K562 (cell line): ENCODE data around the gene GGA2. TPM values are rescaled to one million over a fixed set of nuclear protein-coding genes. Genes with fewer than 3 reads are reported as not detected.

ENCODE experiments used
- CBFA2T3 ChIP-seq: fragments of 450-650 bp; IDR thresholded peaks from 2 replicates; pipeline ENCODE4 v1.6.1; 2017
- E2F3 ChIP-seq: fragments of 250-450 bp; sonication (Bioruptor Pico); IDR thresholded peaks from 2 replicates; pipeline ENCODE4 v1.4.0; 2020; ENCODE audit warnings: mild to moderate bottlenecking
- FOXA1 ChIP-seq: fragments of 450-650 bp; IDR thresholded peaks from 2 replicates; pipeline ENCODE4 v1.6.1; 2016; ENCODE audit warnings: mild to moderate bottlenecking, borderline replicate concordance
- HMGN3 ChIP-seq: IDR thresholded peaks from 2 replicates; pipeline ENCODE4 v1.6.1; 2011; ENCODE audit warnings: borderline replicate concordance, low read depth, mild to moderate bottlenecking, mixed read lengths, low read length; ENCODE audit not compliant: insufficient read length; ENCODE audit errors: extremely low read depth
- MTA2 ChIP-seq: fragments of 450-650 bp; IDR thresholded peaks from 2 replicates; pipeline ENCODE4 v1.6.1; 2016; ENCODE audit warnings: low read depth
- MXI1 ChIP-seq: IDR thresholded peaks from 2 replicates; pipeline ENCODE4 v1.6.1; 2011; ENCODE audit warnings: low read depth, mild to moderate bottlenecking, improper control_type of control experiment, low read length
- NRF1 ChIP-seq, 2 experiments: fragments of 450-650 bp; IDR thresholded peaks in 1 of 2; conservative IDR thresholded peaks in 1 of 2; 2 replicates each; pipeline ENCODE4 v1.6.1; 2014; ENCODE audit warnings: mild to moderate bottlenecking in 2 of 2
- POU5F1 ChIP-seq: fragments of 150-350 bp; IDR thresholded peaks from 2 replicates; pipeline ENCODE4 v1.6.1; 2014; ENCODE audit warnings: borderline replicate concordance, low read length, low read depth, mild to moderate bottlenecking; ENCODE audit not compliant: partially characterized antibody
- RBM25 ChIP-seq: fragments of 200-400 bp; formaldehyde crosslinking; IDR thresholded peaks from 2 replicates; pipeline ENCODE4 v1.6.1; 2018; ENCODE audit warnings: low read length, low read depth, moderate library complexity; ENCODE audit not compliant: severe bottlenecking
- THRAP3 ChIP-seq: fragments of 450-650 bp; IDR thresholded peaks from 2 replicates; pipeline ENCODE4 v1.6.1; 2016; ENCODE audit warnings: mild to moderate bottlenecking, inconsistent platforms, borderline replicate concordance
- U2AF1 ChIP-seq: fragments of 200-400 bp; formaldehyde crosslinking; optimal IDR thresholded peaks from 2 replicates; pipeline ENCODE3; 2017; ENCODE audit warnings: mild to moderate bottlenecking, low read depth, low read length, moderate library complexity
- ZNF3 ChIP-seq: fragments of 250-450 bp; sonication (Bioruptor Pico); IDR thresholded peaks from 2 replicates; pipeline ENCODE4 v1.5.0; 2021; ENCODE audit warnings: mild to moderate bottlenecking, moderate library complexity
- ZNF75A ChIP-seq: fragments of 450-650 bp; formaldehyde crosslinking; IDR thresholded peaks from 2 replicates; pipeline ENCODE4 v1.4.0; 2020; ENCODE audit warnings: mild to moderate bottlenecking
- polyA plus RNA-seq, 8 experiments: library from polyadenylated mRNA; depleted of rRNA in 4 of 8; stranded (reverse) in 5 of 8; unstranded in 3 of 8; fragments of >200 nt; fragmentation: Nextera tagmentation in 2 of 8; fragmentation: Illumina TruSeq in 1 of 8; extraction: Ambion mirVana in 2 of 8; extraction: Trizol in 1 of 8; gene quantifications; 2 replicates each; pipeline versions ENCODE4 v1.2.1 to v1.2.3, GENCODE V29; 2011 to 2014; ENCODE audit warnings: inconsistent platforms in 1 of 8, missing spikeins in 1 of 8
- total RNA-seq, 7 experiments: library from RNA; depleted of rRNA in 6 of 7; stranded (reverse); fragments of >200 nt in 6 of 7; fragmentation: Illumina TruSeq in 2 of 7; extraction: Trizol in 2 of 7; gene quantifications; 2 replicates each; pipeline versions ENCODE4 v1.2.1 to v1.2.3, GENCODE V29; 2011 to 2021; ENCODE audit warnings: low replicate concordance in 1 of 7
- TF ChIP-seq, protein P1 (sequence below): sonication (generic); formaldehyde crosslinking; IDR thresholded peaks from 2 replicates; pipeline ENCODE4 v1.5.0; 2020; ENCODE audit warnings: missing genetic modification reagents
- TF ChIP-seq, protein P2 (sequence below): fragments of 250-450 bp; sonication (Bioruptor Pico); IDR thresholded peaks from 2 replicates; pipeline ENCODE4 v1.5.1; 2021; ENCODE audit warnings: mild to moderate bottlenecking
- TF ChIP-seq, protein P3 (sequence below), 2 experiments: fragments of 250-450 bp in 1 of 2; fragments of 450-650 bp in 1 of 2; sonication (Bioruptor Pico) in 1 of 2; IDR thresholded peaks; 2 replicates each; pipeline versions ENCODE4 v1.6.1 to v1.8.0; 2016 to 2021; ENCODE audit warnings: mild to moderate bottlenecking in 2 of 2, moderate library complexity in 2 of 2, missing compliant biosample characterization in 1 of 2, missing genetic modification characterization in 1 of 2
- TF ChIP-seq, protein P4 (sequence below): fragments of 250-450 bp; sonication (Bioruptor Pico); IDR thresholded peaks from 2 replicates; pipeline ENCODE4 v1.5.0; 2022; ENCODE audit warnings: mild to moderate bottlenecking
- TF ChIP-seq, protein P5 (sequence below): sonication (generic); formaldehyde crosslinking; IDR thresholded peaks from 2 replicates; pipeline ENCODE4 v1.8.1; 2022; ENCODE audit warnings: missing genetic modification reagents
- TF ChIP-seq, protein P6 (sequence below): fragments of 250-450 bp; sonication (Bioruptor Pico); IDR thresholded peaks from 2 replicates; pipeline ENCODE4 v1.8.0; 2021; ENCODE audit warnings: moderate library complexity, mild to moderate bottlenecking, inconsistent platforms

The GGA2 gene
- total and polyA plus RNA-seq, 9 of the 15 experiments (the other 6 are each of a cell fraction or from before 2014, with no cell fraction given) = 11.9 to 133 (median 66.3) TPM

DNA sequence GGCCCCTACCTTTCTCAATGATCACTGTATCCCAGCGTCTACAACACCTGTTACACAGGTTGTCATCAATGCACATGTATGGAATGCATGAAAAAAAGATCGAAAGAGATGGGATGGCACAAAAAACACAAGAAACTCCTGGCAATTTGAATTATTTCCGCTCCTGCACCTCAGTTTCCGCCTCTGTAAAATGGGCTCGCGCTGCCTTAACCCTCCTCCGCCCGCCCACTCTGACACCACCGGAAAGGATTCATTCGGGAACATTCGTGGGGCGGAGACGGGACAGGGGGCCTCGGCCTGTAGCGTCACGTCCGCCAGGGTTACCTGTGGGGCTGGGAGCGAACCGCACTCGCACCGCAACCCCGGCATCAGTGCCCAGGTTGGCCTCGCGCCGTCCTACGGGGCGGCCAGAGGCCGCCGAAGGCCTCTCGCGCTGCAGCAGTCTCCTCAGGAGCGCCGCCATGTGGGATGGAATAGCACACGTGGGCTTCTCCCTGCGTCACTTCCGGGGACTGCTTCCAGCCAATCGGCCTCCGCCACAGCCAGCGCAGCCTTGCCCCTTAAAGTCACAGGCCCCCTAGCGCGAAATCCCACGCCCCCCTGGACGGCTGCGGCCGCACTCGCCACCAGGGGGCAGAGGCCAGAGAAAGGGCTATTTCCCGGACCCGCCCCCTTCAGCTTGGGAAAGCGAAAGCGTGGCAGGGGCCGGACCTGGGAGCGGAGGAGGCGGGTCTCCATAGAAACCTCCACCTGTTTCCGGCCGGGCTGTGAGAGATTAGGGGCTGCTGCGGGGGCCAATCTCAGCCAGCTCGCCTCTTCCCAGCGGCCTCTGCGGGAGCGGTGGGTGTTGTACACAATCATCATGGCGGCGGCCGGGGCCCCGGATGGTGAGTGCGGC, 46.8 kb upstream of the GGA2 start, which contains the start of the genes EARS2 and UBFD1 (continued):
- TF ChIP-seq MXI1 (peak; percentile 95), CBFA2T3 (peak; percentile 75), E2F3 (CRISPR knock-in tag) (no peak), POU5F1 (no peak), HMGN3 (peak; percentile 90), FOXA1 (no peak), MTA2 (no peak), RBM25 (peak; percentile 97), U2AF1 (no peak), THRAP3 (no peak), NRF1 (conservative IDR thresholded peaks at IDR 0.05 in 1 of 2, IDR thresholded peaks at IDR 0.05 in 1 of 2) (peak; percentile 79 to 82), ZNF75A (CRISPR knock-in tag) (no peak), ZNF3 (CRISPR knock-in tag) (no peak)
- TF ChIP-seq, protein P1, sequence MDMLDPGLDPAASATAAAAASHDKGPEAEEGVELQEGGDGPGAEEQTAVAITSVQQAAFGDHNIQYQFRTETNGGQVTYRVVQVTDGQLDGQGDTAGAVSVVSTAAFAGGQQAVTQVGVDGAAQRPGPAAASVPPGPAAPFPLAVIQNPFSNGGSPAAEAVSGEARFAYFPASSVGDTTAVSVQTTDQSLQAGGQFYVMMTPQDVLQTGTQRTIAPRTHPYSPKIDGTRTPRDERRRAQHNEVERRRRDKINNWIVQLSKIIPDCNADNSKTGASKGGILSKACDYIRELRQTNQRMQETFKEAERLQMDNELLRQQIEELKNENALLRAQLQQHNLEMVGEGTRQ (CRISPR knock-in tag) = peak; percentile 91
- TF ChIP-seq, protein P2, sequence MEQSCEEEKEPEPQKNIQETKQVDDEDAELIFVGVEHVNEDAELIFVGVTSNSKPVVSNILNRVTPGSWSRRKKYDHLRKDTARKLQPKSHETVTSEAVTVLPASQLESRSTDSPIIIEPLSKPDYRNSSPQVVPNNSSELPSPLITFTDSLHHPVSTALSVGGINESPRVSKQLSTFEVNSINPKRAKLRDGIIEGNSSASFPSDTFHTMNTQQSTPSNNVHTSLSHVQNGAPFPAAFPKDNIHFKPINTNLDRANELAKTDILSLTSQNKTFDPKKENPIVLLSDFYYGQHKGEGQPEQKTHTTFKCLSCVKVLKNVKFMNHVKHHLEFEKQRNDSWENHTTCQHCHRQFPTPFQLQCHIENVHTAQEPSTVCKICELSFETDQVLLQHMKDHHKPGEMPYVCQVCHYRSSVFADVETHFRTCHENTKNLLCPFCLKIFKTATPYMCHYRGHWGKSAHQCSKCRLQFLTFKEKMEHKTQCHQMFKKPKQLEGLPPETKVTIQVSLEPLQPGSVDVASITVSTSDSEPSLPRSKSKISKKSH (CRISPR knock-in tag) = no peak
- TF ChIP-seq, protein P3, sequence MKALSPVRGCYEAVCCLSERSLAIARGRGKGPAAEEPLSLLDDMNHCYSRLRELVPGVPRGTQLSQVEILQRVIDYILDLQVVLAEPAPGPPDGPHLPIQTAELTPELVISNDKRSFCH (CRISPR knock-in tag; IDR thresholded peaks at IDR 0.05) = no peak
- TF ChIP-seq, protein P3 (tag; IDR thresholded peaks at IDR 0.05) = peak; percentile 86
- TF ChIP-seq, protein P4, sequence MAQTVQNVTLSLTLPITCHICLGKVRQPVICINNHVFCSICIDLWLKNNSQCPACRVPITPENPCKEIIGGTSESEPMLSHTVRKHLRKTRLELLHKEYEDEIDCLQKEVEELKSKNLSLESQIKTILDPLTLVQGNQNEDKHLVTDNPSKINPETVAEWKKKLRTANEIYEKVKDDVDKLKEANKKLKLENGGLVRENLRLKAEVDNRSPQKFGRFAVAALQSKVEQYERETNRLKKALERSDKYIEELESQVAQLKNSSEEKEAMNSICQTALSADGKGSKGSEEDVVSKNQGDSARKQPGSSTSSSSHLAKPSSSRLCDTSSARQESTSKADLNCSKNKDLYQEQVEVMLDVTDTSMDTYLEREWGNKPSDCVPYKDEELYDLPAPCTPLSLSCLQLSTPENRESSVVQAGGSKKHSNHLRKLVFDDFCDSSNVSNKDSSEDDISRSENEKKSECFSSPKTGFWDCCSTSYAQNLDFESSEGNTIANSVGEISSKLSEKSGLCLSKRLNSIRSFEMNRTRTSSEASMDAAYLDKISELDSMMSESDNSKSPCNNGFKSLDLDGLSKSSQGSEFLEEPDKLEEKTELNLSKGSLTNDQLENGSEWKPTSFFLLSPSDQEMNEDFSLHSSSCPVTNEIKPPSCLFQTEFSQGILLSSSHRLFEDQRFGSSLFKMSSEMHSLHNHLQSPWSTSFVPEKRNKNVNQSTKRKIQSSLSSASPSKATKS (CRISPR knock-in tag) = no peak
- TF ChIP-seq, protein P5, sequence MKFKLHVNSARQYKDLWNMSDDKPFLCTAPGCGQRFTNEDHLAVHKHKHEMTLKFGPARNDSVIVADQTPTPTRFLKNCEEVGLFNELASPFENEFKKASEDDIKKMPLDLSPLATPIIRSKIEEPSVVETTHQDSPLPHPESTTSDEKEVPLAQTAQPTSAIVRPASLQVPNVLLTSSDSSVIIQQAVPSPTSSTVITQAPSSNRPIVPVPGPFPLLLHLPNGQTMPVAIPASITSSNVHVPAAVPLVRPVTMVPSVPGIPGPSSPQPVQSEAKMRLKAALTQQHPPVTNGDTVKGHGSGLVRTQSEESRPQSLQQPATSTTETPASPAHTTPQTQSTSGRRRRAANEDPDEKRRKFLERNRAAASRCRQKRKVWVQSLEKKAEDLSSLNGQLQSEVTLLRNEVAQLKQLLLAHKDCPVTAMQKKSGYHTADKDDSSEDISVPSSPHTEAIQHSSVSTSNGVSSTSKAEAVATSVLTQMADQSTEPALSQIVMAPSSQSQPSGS = no peak
- TF ChIP-seq, protein P6, sequence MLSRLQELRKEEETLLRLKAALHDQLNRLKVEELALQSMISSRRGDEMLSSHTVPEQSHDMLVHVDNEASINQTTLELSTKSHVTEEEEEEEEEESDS (CRISPR knock-in tag) = no peak
